Stimulated activated CD8-positive, alpha-beta memory T cell treated with anti-CD3 and anti-CD28 coated beads, Interleukin-15, amount 100 ng/mL, for 24 hours (primary cell): ENCODE data around the gene CDC7.
"Not testable (repeated sequence)": the region's sequence is repeated elsewhere in the genome, so short reads cannot be mapped to it uniquely, and the experiment has no call there.

ENCODE experiments used
- DNase-seq: peaks from one replicate; pipeline ENCODE4 v3.0.0-alpha.2; 2020; ENCODE audit warnings: low read depth

CDC7 gene

DNA sequence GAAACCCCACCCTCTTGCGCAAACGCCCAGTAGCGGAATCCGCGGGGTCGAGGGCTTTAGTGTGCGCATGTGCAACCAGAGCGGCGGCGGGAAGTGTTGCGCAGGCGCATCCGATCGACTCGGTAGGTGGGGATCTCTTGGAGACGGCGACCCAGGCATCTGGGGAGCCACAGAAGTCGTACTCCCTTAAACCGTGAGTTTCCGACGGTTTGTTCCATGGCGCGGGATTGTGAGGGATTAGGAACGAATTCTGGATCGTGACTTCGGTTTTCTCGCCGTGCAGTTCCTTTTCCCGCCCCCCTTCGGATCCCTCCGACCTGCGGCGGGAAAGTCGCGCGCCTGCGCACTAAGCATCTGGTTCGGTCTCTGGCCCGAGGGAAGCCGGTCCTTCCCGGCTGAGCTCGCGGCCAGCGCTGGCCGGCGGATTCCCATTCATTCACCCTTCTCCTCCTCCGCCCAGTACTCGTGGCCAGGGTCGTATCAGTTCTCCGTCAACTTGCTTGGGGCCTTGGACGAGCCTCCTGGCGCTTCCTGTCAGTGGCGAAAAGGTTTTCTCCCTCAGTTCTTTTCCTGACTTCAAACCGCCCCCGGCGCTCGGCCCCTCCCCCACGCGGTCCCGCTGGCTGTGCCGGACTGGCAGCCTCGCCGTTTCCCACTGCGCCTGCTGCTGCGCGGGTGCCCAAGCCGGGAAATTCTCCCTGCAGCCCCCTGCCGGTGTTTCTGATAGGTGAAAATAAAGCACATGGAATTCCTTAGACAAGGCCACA, at the start of gene CDC7:
CDC7 (plus strand) TSS at position 96 of the 767 bp plus-strand sequence. CDS start 866 bp downstream, outside the sequence.
- peak; percentile 66 for DNase-seq

DNA sequence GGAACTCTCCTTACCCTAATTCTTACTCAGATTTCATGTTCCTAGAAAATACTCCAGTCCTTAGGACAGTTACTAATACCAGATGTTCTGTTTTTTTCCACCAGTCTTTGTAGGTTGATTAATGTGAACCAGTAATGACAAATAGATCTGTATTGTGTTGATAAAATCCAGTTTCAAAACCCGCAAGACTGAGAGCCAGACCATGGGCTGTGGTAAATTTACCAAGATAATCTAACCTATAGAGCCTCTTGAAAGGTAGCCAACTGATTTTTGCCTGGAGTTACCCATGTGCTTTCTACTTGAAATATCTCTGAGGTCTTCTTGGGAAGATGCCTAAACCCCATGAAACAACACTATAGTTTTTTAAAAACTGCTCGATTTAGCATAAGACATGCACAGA, 46.5 kb upstream of the CDC7 start:
- no peak for DNase-seq

DNA sequence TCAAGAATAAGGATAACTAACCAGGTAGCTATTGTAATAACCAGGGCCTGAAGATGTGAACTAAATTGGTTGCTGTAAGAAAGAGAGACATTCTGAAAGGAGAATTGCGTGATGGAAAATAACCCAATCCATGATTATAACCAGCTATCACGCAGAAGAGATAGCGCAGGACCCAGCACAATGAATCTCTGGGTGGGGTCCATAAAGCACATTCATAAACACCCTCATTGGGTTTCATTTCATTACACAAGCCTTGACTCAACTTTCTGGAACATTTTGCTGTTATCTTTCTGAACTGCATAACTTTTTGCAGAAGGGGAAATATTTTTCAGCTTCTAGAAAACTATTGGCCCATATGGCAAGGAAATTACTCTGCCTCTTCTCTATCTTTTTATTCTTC, 45.3 kb upstream of the CDC7 start:
- DNase-seq = no peak

DNA sequence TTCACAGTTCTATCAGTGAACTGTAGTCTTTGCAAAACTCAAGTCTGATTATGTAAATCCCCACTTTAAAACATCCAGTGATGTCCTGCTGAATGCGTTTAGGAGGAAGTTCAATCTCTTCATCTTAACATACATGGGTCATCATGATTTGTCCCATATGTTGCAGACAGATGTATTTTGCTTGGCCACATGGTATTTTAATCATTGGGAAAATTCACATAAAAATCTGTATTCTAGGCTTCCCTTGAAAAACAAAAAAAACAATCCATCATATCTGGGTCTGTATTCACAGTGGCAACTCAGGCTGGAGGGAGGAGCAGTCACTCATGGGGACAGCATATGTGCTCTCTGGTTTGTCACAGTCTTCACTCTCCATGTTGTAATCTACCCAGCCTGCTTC, 44.8 kb upstream of the CDC7 start:
- DNase-seq = no peak

DNA sequence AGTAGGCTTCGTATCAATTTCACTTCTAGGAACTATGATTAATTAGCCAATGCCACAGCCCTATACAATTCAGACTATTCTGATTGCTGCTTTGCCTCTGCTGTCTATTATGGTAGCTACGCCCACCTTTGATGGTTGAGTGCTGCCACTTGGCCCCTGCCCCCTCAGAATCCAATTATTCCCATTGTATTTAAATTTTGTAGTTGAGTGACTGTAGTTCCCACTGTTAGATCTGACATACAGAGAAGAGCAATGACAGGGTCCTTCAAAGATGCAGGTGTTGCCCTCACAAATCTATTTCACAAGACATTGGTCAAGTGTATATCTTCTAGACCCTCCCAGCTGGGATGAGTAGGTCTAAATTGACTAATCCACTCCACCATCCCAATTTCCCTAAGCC, 35.3 kb upstream of the CDC7 start:
- DNase-seq = not testable (repeated sequence)

DNA sequence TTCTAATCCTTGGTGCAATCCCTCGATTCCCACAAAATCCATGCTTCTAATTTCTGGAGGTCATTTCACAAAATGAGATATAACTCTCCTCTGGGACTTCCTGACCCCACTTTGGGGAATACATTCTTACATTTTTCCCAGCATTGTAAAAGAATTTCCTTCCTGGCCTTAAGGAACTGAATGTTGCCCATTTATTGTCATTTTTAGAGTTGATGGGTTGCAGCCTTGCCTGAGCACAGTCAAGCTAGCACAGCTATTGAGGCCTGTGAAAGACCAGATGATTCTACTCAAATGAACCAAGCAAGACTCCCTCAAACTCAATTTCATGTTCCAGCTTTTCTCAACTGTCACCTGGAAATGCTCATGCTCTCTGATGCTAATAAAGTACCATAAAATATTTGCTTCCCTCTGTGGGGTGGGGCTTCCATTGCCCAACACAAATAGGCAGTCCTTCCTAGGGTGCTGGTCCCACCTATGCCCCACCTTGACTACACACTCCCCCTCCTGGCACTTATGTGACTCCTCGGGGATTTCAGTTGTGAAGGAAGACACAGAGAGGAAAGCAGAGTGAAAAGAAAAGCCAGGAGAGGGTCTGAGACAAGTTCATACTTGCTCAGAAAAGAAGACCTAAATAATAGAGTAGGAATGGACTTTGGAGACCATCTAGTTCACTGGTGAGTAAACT, 24.0 kb upstream of the CDC7 start:
- DNase-seq = no peak

DNA sequence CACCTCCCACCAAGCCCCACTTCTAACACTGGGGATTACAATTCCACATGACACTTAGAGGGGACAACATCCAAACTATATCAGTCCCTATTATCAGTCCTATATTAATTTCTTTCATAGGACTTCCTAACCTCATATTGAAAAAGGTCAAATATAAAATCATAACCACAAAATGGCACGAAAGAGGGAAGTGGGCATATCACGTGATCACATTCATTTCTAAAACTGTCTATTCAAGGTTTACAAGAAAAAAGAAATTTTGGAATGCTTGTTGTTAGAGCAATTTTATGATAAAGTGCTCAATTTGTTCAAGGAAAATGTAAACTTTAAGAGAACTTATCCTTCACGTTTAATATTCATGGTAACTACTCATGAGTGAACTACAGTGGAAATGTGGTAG, 13.2 kb upstream of the CDC7 start:
- DNase-seq = no peak

DNA sequence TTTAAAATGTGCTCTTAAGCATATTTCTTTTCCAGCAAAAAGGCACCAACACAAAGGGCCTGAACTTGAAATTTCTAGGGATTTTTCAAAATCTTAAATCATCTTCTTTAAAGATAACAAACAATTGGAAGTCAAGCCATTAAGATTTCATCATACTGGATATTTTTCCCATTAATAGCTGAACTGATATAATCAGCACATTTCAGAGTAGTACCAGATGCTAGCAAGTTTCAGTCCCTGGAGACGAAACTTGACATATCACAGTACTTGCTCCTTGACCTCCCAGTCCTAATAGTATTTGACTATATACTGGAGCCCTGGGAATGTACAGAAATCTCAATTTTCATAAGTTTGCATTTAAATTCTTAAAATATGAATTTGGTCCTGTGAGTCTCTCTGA, 10.2 kb upstream of the CDC7 start:
- DNase-seq = no peak

DNA sequence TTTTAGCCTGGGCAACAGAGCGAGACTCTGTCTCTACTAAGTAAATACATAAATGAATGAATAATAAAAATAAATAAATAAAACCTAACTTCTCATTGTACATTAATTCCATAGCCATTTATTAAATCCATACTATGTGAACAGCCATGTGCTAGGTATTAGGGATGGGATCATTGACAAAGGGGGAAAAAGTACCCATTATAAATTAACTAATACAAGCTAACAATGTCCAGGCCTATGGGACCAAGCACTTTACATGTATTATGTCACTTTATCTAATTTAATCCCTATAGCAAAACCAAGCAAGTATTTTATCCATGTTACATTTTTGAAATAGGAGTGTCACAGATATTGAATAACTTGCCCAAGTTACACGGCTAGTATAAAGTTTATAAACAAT, 2.6 kb upstream of the CDC7 start:
- no peak for DNase-seq

DNA sequence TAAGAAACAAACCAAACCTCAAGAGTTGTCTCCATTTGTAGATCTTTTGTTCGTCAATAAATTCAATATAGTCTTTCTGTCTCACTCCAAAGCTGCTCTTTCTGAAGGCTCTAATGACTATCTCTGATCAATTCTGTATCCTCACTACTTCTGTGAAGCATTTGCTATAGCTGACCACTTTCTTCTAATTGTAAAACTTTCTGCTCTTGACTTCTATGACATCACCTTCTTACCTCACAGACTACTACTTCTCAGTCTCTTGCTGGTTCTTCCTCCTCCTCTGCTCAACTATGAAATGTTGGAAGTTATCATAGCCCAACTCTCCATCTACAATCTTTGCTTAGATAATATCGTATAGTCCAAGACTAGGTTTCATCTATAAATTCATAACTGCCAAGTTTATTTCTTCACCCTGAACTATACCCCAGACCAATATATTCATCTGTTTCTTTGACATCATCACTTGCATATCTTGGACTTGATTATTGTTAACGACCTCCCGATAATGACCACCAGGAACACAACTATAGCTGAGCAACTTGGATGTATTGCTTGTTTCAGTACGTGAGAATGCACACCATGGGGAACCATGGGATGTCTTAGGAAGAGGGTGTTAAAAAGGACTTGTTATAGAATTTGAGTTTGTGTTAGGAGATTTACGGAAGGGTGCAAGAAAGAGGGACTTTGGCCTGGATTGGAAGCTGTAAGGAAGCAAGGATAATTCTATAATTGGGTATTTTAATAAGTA, 2.0 kb upstream of the CDC7 start:
- no peak for DNase-seq

DNA sequence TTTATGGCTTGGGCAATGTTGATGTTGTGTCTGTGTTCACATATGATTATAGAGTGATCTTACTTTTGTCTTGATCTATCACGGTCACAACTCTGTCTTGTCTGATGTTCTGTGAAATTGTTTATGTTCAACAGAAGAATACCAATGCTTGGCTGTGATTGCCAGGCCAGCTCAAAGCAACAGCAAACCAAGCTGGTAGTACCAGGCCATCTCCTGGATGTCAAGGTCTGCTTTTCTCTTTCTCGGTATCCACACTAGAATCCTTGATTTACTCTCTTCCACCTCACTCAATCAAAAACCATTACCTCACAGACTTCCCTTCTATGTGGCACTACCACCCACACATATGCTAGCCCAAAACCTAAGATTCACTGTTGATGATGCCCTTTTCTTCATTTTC, 1.3 kb upstream of the CDC7 start:
- DNase-seq = no peak

DNA sequence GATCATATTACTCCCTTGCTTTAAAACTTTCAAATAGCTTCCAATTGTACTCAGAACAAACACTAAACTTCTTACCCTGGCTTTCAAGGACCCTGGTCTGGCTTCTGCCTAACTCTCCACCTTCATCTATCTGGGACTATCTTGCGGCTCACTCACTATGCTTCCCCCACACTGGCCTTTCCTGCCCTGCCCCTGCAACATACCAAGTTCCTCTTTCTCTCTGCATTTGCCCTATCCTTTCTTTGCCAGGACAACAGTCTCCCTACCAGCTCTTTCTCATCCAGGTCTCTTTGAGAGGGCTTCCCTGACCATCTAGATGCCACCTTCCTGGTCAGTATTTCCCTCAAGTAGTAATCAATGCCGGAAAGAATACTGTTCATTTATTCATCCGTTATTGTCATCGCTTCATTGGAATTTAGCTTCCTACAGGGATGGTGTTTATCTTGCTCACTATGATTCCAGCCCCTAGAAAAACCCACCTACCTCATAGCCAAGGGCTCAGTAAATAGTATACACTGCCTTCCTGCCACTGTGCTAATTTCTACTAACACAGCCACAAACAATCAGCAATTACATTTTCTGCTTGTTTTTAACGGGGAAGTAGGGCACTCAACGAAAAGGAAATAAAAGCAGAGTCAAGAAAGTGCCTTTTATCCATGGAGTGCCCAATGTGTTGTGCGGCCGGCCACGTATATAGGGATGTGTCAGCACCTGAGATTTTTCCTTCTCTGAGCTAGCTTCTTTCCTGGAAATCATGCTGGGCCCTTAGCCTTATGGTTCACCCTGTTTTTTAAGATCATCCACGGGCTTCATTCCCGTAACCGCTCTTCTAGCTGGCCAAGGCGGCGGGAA, 521 bp upstream of the CDC7 start:
- no peak for DNase-seq

DNA sequence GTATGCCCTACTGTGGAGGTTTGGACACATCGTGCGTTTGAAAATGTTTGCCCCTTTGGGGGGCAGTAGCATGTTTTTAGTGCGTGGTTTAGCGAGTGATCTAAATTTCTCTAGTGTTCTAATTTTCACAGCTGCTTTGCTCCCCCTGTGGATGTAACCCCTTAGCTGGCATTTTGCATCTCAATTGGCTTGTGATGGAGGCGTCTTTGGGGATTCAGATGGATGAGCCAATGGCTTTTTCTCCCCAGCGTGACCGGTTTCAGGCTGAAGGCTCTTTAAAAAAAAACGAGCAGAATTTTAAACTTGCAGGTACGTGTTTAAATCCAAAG, 836 bp downstream of the CDC7 start:
- no peak for DNase-seq

DNA sequence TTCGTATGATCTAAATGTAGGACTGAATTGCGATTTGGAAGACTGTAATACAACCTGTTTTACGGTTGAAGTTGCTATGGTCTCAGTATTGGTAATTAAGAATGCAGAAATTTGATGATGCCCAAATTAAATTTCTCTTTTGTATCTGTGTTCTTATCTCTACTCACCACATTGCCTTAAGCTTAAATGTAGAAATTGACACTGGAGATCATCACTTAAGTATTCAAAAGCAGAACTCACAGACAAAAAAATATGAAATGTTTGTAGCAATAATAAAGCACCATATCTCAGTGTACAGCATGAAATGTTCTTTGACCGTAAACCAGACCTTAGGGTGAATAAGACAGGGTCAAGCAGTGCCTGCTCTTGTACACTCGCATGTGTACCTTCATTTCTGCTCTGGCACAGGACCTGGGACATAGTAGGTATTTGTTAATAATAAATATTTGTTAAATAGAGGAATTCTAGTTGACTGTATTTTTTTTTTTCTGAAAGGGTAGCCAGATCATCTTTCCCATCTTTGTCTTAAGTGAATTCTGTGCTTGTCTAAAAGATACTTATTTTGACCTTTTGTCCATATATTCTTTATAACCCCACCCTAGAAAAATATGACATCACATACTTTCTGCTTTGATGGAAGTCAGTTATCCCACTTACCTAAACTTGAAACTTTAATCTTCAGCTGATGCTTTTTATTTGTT, 1.5 kb downstream of the CDC7 start:
- no peak for DNase-seq

DNA sequence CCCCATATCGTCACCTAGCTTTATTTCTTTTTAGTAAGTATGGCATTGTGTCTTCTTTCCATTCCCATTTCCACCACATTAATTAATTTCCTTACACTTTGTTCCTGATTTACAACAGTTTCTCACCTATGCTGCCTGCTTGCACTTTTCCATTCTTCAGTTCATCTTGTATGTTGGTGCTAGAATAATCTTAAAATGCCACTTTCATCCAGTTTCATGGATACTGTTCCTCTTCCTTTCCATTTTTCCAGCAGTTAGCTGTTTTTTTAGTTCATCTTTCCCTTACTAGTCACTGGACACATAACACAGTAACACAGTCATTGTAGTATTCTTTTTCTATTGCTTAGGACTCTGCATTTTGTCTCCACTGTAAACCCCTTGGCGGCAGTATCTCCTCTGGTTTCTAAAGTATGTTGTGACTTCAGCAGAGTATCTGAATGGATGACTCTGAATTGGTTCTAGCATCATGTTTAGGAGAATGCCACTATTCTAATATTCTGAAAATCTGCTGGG, 2.1 kb downstream of the CDC7 start:
- DNase-seq = no peak

DNA sequence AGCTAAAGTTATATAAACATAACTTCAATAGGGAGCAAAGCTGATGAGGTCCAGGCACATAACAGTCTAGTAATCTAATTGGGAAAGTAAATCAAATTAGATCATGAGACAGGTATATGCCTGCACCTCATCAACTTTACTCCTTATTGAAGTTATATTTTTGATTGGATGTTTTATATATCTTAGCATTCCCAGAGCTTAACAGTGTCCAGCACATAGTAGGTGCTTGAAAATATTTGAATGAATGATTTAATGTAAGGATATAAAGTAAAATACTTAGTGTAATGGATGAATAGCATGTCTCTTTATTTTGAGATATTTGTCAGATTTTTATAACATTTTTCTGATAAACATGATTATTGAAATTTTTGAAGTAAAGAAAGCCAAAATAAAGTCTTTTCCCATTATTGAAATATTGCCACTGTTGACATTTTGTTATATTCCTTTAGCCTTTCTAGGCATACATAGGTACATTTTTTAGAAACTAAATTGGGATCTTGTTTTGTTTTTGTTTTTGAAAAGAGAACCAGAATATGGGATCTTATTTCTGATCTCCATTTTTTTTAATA, 2.8 kb downstream of the CDC7 start:
- no peak for DNase-seq

DNA sequence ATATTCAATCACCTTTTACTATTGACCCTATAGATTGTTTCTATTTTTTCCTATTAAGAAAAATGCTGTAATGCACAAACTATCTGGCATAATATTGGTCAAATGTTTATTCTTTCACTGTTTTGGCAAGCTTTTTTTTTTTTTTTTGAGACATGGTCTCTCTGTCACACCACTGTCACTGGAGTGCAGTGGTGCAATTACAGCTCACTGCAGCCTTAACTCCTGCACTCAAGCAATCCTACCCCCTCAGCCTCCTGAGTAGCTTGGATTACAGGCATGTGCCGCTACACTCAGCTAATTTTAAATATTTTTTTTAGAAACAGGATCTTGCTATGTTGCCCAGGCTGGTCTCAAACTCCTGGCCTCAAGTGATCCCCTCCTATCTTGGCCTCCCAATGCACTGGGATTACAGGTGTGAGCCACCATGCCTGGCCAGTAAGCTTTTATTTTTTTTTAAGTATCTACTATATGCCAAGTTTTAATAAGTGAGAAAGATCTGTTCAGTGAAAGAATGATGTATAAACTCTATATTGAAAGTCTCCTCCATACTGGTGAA, 3.4 kb downstream of the CDC7 start:
- DNase-seq = no peak

DNA sequence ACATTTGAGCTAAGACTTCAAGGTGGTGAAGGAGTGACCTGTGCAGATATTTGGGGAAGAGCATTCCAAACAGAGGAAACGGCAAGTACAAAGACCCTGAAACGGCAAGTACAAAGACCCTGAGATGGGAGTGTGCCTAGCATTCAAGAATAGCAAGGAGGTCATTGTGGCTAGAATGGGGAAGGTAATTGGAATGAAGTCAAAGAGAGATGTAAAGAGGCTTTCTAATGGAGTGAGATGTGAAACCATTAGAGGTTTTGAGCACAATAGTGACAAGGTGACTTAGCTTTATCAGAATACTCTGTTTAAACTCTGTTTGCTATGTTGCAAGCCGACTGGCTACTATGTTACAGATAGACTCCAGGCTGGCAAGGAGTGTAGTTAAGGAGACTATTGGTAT, 4.4 kb downstream of the CDC7 start:
- DNase-seq = no peak

DNA sequence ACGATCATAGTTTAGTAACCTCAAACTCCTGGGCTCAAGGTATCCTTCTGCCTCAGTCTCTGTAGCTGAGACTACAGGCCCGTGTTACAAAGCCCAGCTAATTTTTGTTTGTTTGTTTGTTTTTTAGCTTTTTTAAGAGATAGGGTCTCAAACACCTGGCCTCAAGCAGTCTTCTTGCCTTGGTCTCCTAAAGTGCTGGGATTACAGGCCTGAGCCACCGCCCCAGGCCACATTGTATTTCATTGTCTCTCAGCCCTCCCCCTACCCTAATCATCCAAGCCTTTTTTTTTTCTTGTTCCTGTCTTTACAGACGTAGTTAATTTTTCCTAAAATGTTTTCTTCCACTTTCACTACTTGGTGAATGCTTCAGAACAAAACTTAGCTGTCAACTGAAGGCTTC, 5.4 kb downstream of the CDC7 start:
- no peak for DNase-seq

DNA sequence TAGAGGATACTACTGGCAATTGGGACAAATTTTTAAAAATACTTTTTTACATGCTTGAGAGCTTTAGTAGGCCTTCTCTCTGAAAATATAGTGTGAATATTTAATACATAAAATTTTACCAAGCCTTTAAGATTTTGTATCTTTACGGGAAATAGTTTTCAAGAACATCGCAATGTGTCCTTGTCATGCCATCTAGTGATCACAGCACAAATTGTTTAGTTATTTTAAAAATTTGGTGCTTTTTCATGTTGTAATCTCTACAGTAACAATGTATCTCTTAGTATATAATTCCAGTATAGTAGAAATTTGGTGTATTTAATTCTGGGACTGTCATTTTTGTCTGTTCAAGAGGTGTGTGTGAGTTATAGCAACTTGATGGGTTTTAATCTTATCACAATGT, 6.7 kb downstream of the CDC7 start:
- no peak for DNase-seq

DNA sequence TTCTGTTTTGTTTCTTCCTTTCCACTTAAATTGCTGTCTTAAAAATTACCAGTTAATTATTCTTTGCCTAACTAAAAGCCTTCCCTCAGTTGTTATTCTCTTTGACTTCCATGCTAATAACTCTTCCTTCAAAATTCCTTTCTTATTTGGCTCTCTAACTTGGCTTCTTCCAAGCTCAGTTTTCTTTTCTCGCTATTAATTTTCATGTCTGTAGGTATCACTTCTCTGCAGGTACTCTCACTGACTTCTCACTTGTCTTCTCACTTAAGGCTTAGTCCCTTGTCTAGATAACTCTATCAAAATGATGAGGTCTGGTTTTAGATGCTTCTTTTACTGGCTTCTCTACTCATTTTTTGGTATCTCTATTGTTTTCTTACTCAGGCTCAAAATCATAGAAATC, 10.1 kb downstream of the CDC7 start:
- no peak for DNase-seq
